Epithelial cell of proximal tubule (primary cell): ENCODE data around the gene MYL6B. TPM values are rescaled to one million over a fixed set of nuclear protein-coding genes. Genes with fewer than 3 reads are reported as not detected.

Source experiments
- DNase-seq: peaks from one replicate; pipeline ENCODE4 v3.0.0-alpha.2; 2011; ENCODE audit warnings: low read depth
- H3K4me3 ChIP-seq: 2 replicates; pipeline ENCODE4 v1.5.1; 2011; ENCODE audit warnings: low read depth, mild to moderate bottlenecking, low read length
- total RNA-seq: library from RNA; depleted of rRNA; stranded (reverse); fragments of >200 nt; gene quantifications from 2 replicates; pipeline ENCODE4 v1.2.3, GENCODE V29; 2015
- TF ChIP-seq, protein P1 (sequence below): conservative IDR thresholded peaks from 2 replicates; pipeline ENCODE4 v1.5.1; 2012; ENCODE audit warnings: low read depth, mild to moderate bottlenecking, low read length

Gene MYL6B
- total RNA-seq, 1 donor from 2014 or later: 133 TPM

DNA sequence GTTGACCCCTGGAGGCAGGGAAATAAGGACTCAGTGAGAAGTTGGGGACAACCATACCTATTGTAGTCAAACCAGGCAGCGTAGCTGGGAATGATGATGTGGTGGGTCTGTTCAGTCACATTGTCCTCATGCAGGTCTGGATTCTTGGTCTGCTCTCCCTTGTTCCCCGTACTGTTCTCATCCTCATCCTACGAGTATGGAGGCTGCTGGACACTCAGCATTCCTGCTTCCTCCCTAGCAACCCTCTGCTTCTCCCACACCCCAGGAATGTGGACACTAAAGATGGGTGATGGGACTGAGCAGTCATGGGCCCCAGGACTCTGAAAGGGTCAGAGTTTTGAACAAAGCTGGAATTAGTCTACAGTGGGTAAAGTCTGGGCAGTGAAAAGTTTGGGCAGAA is 26.0 kb downstream of the MYL6B start:
- TF ChIP-seq, protein P1, sequence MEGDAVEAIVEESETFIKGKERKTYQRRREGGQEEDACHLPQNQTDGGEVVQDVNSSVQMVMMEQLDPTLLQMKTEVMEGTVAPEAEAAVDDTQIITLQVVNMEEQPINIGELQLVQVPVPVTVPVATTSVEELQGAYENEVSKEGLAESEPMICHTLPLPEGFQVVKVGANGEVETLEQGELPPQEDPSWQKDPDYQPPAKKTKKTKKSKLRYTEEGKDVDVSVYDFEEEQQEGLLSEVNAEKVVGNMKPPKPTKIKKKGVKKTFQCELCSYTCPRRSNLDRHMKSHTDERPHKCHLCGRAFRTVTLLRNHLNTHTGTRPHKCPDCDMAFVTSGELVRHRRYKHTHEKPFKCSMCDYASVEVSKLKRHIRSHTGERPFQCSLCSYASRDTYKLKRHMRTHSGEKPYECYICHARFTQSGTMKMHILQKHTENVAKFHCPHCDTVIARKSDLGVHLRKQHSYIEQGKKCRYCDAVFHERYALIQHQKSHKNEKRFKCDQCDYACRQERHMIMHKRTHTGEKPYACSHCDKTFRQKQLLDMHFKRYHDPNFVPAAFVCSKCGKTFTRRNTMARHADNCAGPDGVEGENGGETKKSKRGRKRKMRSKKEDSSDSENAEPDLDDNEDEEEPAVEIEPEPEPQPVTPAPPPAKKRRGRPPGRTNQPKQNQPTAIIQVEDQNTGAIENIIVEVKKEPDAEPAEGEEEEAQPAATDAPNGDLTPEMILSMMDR: no peak
- no peak overlapping the region for H3K4me3 ChIP-seq
- DNase-seq: no peak

DNA sequence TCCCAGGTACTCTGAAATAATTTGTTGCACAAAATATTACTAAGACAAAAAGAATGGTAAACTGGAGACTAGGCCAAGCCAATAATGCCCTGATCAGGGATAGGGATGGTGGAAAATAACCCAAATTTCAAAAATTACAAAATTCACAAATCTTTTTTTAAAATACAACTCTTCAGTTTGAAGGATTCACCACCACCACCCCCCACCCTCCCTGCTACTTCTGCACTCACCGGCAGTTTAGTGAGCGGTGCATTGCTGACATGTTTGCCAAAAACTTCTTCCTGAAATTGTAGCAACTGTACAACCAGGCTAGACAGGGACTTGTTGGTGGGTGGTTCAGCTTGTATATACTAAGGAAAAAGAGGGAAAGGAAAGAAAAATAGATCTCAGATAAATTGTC is 34.6 kb downstream of the MYL6B start:
- no peak overlapping the region for H3K4me3 ChIP-seq
- TF ChIP-seq, protein P1: no peak
- DNase-seq: no peak

GRCh38 chr12:56188131-56188777 is 35.9 kb downstream of the MYL6B start:
- peak overlapping the region; percentile 83 for H3K4me3 ChIP-seq
- TF ChIP-seq, protein P1: no peak
- no peak for DNase-seq

- DNase-seq: no peak
- TF ChIP-seq, protein P1: no peak
These were observed 36.4 kb downstream of the MYL6B start for GRCh38 chr12:56188778-56189098.

DNA sequence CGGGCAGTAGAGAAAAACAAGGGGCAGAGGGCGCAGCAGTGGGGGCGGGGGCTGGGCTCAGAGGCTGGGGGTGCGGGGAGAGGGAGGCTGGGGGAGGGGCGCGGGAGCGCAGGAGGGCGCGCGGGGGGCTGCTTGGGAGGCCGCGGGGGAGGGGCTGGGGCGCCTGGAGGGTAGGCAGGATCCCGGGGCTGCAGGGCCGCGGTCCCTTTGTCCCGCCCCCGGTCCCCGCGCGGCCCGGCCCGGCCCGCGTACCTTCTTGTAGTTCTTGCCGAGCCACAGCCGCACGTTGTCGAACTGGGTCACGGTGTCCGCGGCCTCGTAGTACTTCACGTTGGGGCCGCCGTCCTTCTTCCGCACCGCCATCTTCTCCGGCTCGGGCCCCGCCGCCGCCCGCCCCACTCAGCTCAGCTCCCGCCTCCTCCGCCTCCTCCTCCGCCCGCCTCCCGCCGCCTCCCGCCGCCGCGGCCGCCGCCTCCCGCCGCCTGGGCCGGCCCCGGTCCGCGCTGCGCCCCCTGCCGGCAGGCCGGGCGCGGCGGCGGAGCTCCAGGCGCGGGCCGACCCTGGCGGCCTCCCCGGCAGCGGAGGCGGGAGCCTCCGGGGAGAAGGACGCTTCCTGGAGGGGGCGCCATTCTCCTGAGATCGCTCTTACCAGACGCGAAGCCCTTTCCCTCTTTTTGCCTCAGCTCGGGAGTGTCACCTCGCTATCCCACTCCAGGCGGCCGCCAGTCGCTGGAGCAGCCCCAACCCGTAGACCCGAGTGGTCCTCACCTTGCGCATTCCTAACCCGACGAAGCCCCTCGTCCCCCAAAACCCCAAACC is 36.9 kb downstream of the MYL6B start, which contains the start of gene SMARCC2:
Gene SMARCC2 (minus strand): TSS at position 385 of the 819 bp plus-strand sequence. CDS start 22 bp downstream, at position 363.
- TF ChIP-seq, protein P1: peak; percentile 59
- H3K4me3 ChIP-seq: peak within 1 kb of the TSS; percentile 92
- DNase-seq: peak; percentile 7

More at GRCh38 chr12:56188778-56189098, 36.4 kb downstream of the MYL6B start:
- H3K4me3 ChIP-seq: peak overlapping the region; percentile 83

DNA sequence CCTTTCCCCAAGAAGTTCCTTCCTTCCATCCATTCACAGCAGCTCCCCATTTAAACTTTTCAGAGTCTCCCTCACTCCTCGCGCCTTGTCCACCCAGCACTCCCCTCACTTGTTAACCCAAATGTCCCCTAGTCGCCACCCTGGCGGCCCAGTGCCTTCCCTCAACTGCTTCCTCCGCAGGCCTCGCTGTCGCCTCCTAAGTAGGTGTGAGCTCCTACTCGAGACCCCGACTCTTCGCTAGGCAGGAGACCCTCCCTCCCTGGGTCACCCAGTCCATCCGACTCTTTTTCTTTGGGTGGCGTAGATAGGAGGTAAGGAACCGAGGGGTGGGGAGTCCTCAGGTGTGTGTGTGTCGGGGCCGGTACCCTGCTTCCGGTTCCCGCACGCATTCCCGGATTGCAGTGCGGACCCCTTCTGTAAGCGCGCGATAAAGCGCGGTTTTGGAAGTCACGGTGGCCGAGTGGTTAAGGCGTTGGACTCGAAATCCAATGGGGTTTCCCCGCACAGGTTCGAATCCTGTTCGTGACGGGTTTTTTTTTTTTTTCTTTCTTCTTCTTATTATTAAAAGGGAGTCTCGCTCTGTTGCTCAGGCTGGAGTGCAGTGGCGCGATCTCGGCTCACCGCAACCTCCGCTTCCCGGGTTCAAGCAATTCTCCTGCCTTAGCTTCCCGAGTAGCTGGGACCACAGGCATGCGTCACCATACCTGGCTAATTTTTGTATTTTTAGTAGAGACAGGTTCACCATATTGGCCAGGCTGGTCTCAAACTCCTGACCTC is 37.7 kb downstream of the MYL6B start:
- DNase-seq: peak; percentile 40
- TF ChIP-seq, protein P1: no peak
- peak overlapping the region; percentile 92 for H3K4me3 ChIP-seq
